ENCODE data around the gene SKI.

The SKI gene

GRCh38 chr1:2237773-2238172 is 9.7 kb downstream of the SKI start:
- no peak overlapping the region for H3K4me3 ChIP-seq (ENCODE audit: low read depth, low read length)
- TF ChIP-seq CTCF (IDR thresholded peaks at IDR 0.05; ENCODE audit: low read depth, low read length, missing control alignments), result no peak
- DNase-seq (ENCODE audit: low read depth), result no peak

DNA sequence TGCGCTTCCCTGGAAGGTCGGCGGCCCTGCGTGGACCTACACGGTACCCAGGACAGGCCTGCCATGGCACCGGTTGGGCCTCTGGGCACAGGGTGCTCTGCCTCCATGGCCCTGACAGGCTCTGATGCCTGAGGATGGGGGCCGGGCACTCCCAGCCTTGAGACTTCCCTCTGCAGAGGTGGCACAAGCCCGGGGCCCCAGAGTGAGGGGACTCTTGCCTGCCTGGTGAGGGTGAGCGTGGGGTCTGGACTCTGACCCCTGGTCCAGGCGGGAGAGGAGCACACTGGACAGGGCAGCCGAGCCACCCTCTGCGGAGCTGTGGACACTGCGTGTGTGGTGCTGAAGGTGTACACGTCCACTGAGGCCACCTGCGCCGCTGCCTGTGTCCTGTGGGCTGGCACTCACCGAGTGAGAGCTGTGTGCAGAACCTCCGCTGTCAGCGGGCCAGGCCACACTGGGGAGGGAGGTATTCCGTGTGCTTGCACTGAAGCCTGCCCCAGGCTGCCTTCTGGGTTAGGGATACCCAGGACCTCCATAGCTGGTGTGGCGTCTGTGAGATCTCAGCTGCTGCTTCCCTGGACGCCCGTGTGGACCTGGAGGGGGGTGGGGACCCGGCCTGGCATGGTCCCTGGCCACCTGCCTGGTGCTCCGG is 10.4 kb downstream of the SKI start:
- no peak for DNase-seq (ENCODE audit: low read depth)
- no peak for TF ChIP-seq CTCF (IDR thresholded peaks at IDR 0.05; ENCODE audit: low read depth, low read length, missing control alignments)

GRCh38 chr1:2239013-2239370 is 10.9 kb downstream of the SKI start:
- TF ChIP-seq CTCF (IDR thresholded peaks at IDR 0.05; ENCODE audit: low read depth, low read length, missing control alignments), result no peak
- no peak overlapping the region for H3K4me3 ChIP-seq (ENCODE audit: low read depth, low read length)
- no peak for DNase-seq (ENCODE audit: low read depth)

More for the DNA sequence above, 10.4 kb downstream of the SKI start:
- H3K4me3 ChIP-seq (ENCODE audit: low read depth, low read length), result no peak overlapping the region

DNA sequence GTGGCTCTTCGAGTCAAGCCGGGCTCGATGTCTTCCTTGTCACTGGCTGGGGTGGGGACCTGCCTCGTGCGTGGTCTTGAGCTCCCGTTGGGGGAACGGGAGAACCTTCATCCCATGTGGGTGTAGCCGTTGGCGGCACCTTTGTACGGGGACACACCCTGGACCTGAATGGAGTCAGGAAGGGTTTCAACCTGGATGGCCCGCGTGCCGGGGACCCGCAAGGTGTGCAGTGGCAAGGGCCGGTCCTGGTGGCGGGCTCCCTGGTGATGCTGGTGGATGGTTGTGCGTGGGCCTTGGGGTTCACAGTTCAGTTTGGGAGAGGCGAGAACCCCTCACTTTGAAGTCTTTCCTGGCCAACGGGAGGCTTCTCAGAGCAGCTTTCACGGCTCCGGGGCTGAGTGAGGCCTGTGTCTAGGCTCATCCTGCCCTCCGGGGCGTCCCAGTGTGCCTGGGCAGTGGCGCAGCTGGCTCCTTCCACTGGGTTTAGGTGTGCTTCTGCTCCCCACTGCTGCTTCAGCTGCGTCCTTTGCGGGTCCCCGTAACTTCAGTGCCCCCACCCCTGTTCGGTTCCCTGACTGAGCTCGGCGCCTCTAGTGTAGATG is 11.4 kb downstream of the SKI start:
- no peak for TF ChIP-seq CTCF (IDR thresholded peaks at IDR 0.05; ENCODE audit: low read depth, low read length, missing control alignments)
- DNase-seq (ENCODE audit: low read depth), result no peak
- H3K4me3 ChIP-seq (ENCODE audit: low read depth, low read length), result no peak overlapping the region

- TF ChIP-seq CTCF (IDR thresholded peaks at IDR 0.05; ENCODE audit: low read depth, low read length, missing control alignments), result no peak
- H3K4me3 ChIP-seq (ENCODE audit: low read depth, low read length), result no peak overlapping the region
- DNase-seq (ENCODE audit: low read depth), result no peak
These were observed 12.4 kb downstream of the SKI start for GRCh38 chr1:2240270-2241156.

GRCh38 chr1:2241820-2242219 is 13.7 kb downstream of the SKI start:
- TF ChIP-seq CTCF (IDR thresholded peaks at IDR 0.05; ENCODE audit: low read depth, low read length, missing control alignments), result no peak
- no peak overlapping the region for H3K4me3 ChIP-seq (ENCODE audit: low read depth, low read length)
- no peak for DNase-seq (ENCODE audit: low read depth)
